Lung (tissue), 12 donors: Measurements from ENCODE around the gene ANKRD6. TPM values are rescaled to one million over a fixed set of nuclear protein-coding genes. Genes with fewer than 3 reads are reported as not detected.

ENCODE experiments used
- ATAC-seq: fragments of 200-7000 bp; cut with Tn5 transposase; one replicate; pipeline ENCODE4 v1.9.1; 2020; ENCODE audit warnings: moderate number of reproducible peaks; ENCODE audit not compliant: insufficient read depth, low FRiP score
- DNase-seq, 3 donors: peaks; one replicate each; pipeline ENCODE4 v3.0.0-alpha.2; 2013 to 2017
- H3K27ac ChIP-seq, 2 donors: one replicate each; pipeline ENCODE4 v1.5.1; 2013; ENCODE audit warnings: mild to moderate bottlenecking in 2 of 2, moderate library complexity in 2 of 2, control low read depth in 1 of 2, inconsistent platforms in 1 of 2, low read depth in 1 of 2, low read length in 1 of 2
- H3K27me3 ChIP-seq, 3 donors: one replicate each; pipeline ENCODE4 v1.5.1; 2013; ENCODE audit warnings: low read length in 2 of 3; ENCODE audit not compliant: control insufficient read depth in 3 of 3, insufficient read depth in 3 of 3
- H3K36me3 ChIP-seq, 4 donors: one replicate each; pipeline ENCODE4 v1.5.1; 2013; ENCODE audit warnings: low read length in 4 of 4, mild to moderate bottlenecking in 1 of 4, moderate library complexity in 1 of 4; ENCODE audit not compliant: control insufficient read depth in 4 of 4, insufficient read depth in 4 of 4
- H3K4me1 ChIP-seq, 5 donors: one replicate each; pipeline ENCODE4 v1.5.1; 2013; ENCODE audit warnings: low read length in 5 of 5, mild to moderate bottlenecking in 2 of 5, moderate library complexity in 1 of 5; ENCODE audit not compliant: control insufficient read depth in 5 of 5, insufficient read depth in 5 of 5
- H3K4me3 ChIP-seq: one replicate; pipeline ENCODE4 v1.5.1; 2013; ENCODE audit warnings: mild to moderate bottlenecking, control low read depth, moderate library complexity
- H3K9ac ChIP-seq, 2 donors: one replicate each; pipeline ENCODE4 v1.5.1; 2013; ENCODE audit warnings: low read length in 2 of 2, control low read depth in 1 of 2; ENCODE audit not compliant: insufficient read depth in 1 of 2
- H3K9me3 ChIP-seq, 4 donors: one replicate each; pipeline ENCODE4 v1.5.1; 2013; ENCODE audit warnings: low read length in 3 of 4, mild to moderate bottlenecking in 1 of 4, moderate library complexity in 1 of 4; ENCODE audit not compliant: control insufficient read depth in 4 of 4, insufficient read depth in 3 of 4
- CTCF ChIP-seq: IDR thresholded peaks from 2 replicates; pipeline ENCODE4 v1.5.1; 2012; ENCODE audit warnings: mild to moderate bottlenecking; ENCODE audit errors: control extremely low read depth, extremely low read depth
- WGBS, 2 donors: extraction: QIAGEN DNeasy Blood & Tissue Kit; methylation state at CpG; one replicate each; pipeline ENCODE4 v1.1.7; 2013; 5-methylcytosine and 5-hydroxymethylcytosine counted together
- polyA plus RNA-seq, 2 donors: library from polyadenylated mRNA; stranded (reverse); fragments of 200-250 nt; gene quantifications; one replicate each; pipeline ENCODE4 v1.2.1, GENCODE V29; 2013
- total RNA-seq, 2 donors: library from RNA; depleted of rRNA in 1 of 2; stranded (reverse); fragments of >200 nt in 1 of 2; gene quantifications; one replicate each; pipeline ENCODE4 v1.2.1, GENCODE V29; 2014 to 2021
- donor health status: control.
- donor health status: control.
- donor health status: Bipolar disorder and iron deficiency.
- donor health status: healthy.
- donor health status: DM: yes; HTN: yes; CAD: no.

The ANKRD6 gene
- total and polyA plus RNA-seq, 4 donors: 4.4 to 29.4 (median 16.0) TPM

DNA sequence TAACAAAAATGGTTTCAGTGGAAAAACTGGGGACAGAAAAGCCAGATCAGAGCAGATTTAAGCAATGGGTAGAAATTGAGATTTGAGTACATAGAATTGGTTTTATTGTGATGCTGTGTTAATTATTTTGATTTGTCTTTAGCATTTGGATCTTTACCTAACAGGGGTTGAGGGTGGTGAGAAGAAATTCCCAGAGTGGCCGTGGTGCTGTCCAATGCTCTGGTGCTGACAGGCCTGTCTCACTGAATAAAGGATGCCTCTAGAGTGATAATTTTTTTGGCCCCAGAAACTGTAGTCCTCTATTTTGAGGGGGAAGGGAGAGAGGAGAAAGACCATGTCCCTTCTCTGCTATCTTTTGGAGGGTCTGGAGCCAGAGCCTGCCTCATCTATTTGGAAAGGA, 126.5 kb downstream of the ANKRD6 start:
- Histone ChIP-seq H3K9me3 (peaks cover 0 to 3% (median 0%) of the 10 kb centered on the region in 4 donors), H3K27ac (no peak overlapping the region), H3K27me3 (no peaks in the 10 kb centered on the region), H3K4me1 (peaks cover 0 to 7% (median 0%) of the 10 kb centered on the region in 5 donors), H3K9ac (no peak overlapping the region), H3K4me3 (no peak overlapping the region), H3K36me3 (no peaks in the 10 kb centered on the region)
- WGBS, 2 donors: 89 to 100% methylated on average over 1 of the region's 1 CpG
- no peak for TF ChIP-seq CTCF
- ATAC-seq (no peak), DNase-seq (peak in 1 of 3 donors; percentile 25)

DNA sequence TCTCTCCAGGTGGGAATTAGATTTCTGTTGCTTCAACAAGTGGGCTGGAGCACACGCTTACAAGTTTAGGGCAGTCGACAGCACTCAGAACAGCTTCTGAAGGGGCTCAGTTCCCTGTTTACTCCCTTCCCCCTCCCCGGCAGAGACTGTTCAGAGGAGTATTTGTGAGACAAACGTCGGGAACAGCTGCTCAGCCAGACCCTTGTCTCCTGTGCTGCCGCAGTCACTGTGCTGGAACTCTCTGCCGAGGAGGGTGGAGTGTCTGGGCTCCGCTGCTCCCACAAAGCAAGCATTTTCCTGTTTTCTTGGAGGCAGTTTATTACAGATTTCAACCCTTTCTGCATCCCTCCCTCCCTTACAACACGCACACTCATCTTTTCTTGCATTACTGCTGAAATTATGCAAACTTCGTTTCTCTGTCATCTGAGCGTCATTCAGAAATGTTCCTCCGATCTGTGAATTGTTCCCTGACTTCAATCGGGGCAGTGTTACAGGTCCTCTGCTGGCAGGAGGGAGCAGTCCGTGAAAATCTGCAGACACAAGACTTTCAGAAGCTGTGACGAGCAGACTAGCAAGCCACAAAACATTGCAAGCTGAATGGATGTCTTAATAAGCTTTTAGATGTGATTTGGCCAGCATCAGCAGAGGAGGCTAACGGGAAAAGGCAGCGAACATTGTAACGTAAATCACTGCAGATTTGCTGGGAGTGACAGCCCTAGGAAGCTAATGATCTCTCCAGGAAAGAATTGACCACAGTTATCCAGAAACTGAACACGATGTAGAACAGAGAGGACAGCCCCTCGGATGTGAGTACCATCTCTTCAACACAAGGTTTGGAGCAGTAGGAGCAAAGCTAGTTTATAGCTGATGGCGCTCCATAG, 129.4 kb downstream of the ANKRD6 start:
- TF ChIP-seq CTCF: no peak
- H3K27me3 ChIP-seq: no peaks in the 10 kb centered on the region
- peak in 2 of 3 donors; percentile 25 to 30 for DNase-seq

DNA sequence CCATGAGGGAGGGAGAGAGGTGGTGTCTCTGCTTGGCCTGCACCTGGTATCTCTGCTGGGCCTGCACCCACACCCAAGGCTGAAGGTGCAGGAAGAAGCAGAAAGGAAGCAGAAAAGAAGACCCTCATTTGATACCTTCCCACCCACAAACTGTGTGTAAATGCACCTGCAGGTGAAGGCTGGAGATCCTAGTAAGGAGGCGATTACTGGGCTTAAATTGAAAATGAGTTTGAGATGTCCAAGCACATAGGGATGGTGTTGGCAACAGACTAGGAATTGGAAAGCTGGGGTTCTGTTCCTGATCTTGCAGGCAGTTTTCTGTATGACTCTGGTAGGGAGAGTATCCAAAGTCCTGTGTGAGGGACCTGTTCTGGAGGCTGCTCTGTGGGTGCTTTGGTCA, 130.9 kb downstream of the ANKRD6 start:
- Histone ChIP-seq H3K9ac (no peak overlapping the region), H3K4me1 (peaks cover 0 to 8% (median 4%) of the 10 kb centered on the region in 5 donors), H3K9me3 (no peaks in the 10 kb centered on the region), H3K27me3 (no peaks in the 10 kb centered on the region), H3K4me3 (no peak overlapping the region), H3K36me3 (no peaks in the 10 kb centered on the region), H3K27ac (no peak overlapping the region)
- TF ChIP-seq CTCF: no peak
- ATAC-seq (no peak), DNase-seq (no peak)
- 94% methylated on average over 1 of the region's 1 CpG for WGBS, 2 donors

More for the DNA sequence above, 129.4 kb downstream of the ANKRD6 start:
- Histone ChIP-seq H3K9me3 (peaks cover 0 to 3% (median 0%) of the 10 kb centered on the region in 4 donors), H3K4me3 (no peak overlapping the region), H3K4me1 (peaks cover 0 to 7% (median 0%) of the 10 kb centered on the region in 5 donors), H3K36me3 (no peaks in the 10 kb centered on the region), H3K9ac (no peak overlapping the region), H3K27ac (no peak overlapping the region)
- WGBS, 2 donors: 67 to 80% methylated on average over 21 of the region's 21 CpGs
- no peak for ATAC-seq
